A549 (cell line): ENCODE data around the gene CIBAR2.
"Not testable (repeated sequence)": the region's sequence is repeated elsewhere in the genome, so short reads cannot be mapped to it uniquely, and the experiment has no call there.

Experiments
- EP300 ChIP-seq, 2 experiments: fragments of >200 bp; sonication (Bioruptor Twin); formaldehyde crosslinking; IDR thresholded peaks; 2 replicates in 1 of 2; 3 replicates in 1 of 2; pipeline ENCODE4 v1.6.1; 2016 to 2017
- POLR2A ChIP-seq: IDR thresholded peaks from 2 replicates; pipeline ENCODE4 v1.6.1; 2012; ENCODE audit warnings: mild to moderate bottlenecking, low read length

GRCh38 chr16:85123441-85123840 lies 11.2 kb upstream of the CIBAR2 start:
- not testable (repeated sequence) for TF ChIP-seq POLR2A; EP300 (IDR thresholded peaks at IDR 0.05)
